Omental fat pad (tissue), 4 donors: ENCODE results near the gene SNIP1. TPM values are rescaled to one million over a fixed set of nuclear protein-coding genes. Genes with fewer than 3 reads are reported as not detected.

Experiments used
- ATAC-seq: fragments of 150-250 bp; one replicate; pipeline ENCODE4 v1.9.1; 2016; ENCODE audit warnings: mild to moderate bottlenecking, moderate library complexity; ENCODE audit not compliant: low FRiP score
- DNase-seq: peaks from one replicate; pipeline ENCODE4 v3.0.0-alpha.2; 2019; ENCODE audit warnings: low spot score
- small RNA-seq: library from RNA; depleted of rRNA; stranded (forward); fragments of <200 nt; gene quantifications from one replicate; pipeline ENCODE3, GENCODE V24; 2016
- total RNA-seq, 4 donors: library from RNA; depleted of rRNA; stranded (reverse); fragments of >200 nt; gene quantifications; one replicate each; pipeline ENCODE4 v1.1.0, GENCODE V29; 2016
- TF ChIP-seq, protein P1 (sequence below), 3 donors: fragments of 450-650 bp; IDR thresholded peaks; one replicate each; pipeline ENCODE4 v1.5.1; 2016 to 2017; ENCODE audit warnings: antibody characterized with exemption in 3 of 3, mild to moderate bottlenecking in 3 of 3, moderate library complexity in 2 of 3

SNIP1 gene
- total RNA-seq, 4 donors from 2014 or later = 11.6 to 27.6 (median 15.7) TPM

DNA sequence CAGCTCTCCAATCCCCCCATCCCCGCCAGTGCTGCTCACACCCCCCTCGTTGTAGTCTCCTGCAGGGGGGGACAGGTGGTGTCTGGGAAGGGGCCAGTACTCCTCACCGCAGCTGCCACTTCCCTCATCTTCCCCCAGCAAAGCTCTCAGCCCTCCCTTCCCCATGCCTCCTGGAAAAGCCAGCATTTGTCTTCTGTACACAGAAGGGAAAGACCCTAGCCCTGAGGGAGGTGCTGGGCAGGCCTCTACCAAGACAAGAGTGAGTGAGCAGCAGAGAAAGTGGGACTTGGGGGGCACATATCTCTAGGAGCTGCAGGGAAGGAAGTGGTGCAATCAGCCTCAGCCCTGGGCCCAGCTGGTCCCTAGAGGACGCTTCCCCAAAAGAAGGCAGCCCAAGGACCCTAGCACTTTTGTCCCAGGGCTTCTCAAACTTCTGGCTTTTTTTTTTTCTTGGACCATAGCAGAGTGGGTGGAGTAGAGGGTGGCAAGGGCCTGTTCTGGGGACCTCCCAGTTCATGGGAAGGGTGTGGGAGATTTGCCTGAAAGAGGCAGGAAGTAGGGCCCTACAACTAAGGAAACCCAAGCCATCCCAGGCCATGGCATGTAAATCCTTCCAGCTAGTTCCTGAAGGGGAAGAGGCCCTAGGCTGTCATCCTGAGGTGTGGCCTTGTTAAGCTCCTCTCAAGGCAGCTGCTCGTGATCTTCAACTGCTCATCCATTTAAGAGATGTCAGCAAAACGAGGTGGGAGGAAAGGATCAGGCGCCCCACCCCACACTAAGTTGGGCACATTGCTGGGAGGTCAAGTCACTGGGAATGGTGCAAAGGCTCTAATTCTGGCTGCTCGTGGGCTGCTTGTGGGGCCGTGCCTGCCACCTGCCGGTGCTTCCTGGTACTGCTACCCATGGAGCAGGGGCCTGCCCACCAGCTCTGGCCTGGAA lies 67.1 kb downstream of the SNIP1 start:
- peak; percentile 68 for ATAC-seq
- TF ChIP-seq, protein P1, sequence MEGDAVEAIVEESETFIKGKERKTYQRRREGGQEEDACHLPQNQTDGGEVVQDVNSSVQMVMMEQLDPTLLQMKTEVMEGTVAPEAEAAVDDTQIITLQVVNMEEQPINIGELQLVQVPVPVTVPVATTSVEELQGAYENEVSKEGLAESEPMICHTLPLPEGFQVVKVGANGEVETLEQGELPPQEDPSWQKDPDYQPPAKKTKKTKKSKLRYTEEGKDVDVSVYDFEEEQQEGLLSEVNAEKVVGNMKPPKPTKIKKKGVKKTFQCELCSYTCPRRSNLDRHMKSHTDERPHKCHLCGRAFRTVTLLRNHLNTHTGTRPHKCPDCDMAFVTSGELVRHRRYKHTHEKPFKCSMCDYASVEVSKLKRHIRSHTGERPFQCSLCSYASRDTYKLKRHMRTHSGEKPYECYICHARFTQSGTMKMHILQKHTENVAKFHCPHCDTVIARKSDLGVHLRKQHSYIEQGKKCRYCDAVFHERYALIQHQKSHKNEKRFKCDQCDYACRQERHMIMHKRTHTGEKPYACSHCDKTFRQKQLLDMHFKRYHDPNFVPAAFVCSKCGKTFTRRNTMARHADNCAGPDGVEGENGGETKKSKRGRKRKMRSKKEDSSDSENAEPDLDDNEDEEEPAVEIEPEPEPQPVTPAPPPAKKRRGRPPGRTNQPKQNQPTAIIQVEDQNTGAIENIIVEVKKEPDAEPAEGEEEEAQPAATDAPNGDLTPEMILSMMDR (IDR thresholded peaks at IDR 0.05) = peak in 2 of 3 donors; percentile 92 to 96
- peak; percentile 93 for DNase-seq

DNA sequence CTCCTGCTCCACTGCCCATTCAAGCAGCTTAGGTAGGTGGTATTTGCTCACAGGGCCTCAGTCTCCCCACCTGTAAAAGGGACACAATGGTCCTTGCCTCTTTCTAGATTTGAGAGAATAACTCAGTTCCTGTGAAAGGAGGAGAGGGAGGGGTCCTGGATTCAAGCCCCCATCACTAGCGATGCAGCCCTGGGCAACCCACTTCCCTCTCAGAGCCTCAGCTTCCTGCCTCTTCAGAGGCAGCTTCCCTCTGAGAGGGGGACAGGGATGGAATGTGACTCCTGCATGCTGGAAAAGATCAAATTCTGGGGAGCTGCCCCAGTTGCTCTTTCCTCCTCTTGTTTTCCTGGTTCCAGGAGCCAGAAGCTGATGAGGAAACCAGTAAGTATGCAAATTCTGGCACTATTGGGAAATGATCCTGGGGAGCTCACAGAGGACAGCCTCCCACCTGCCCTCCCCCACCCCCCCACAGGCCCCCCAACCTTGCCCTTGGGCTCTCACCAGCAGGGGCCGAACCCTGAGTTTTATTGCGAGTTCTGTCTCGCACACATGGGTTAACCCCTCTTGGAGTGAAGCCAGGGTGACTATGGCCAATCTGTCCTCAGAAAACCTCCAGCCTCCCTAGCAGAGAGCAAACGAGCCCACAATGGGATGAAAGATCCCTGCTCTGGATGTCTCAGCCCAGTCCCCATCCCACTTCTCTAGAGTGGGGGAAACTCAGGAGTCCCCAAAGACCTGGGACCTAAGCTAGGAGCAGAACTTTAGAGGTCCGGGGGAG lies 68.0 kb downstream of the SNIP1 start:
- ATAC-seq (peak; percentile 25), DNase-seq (no peak)
- TF ChIP-seq, protein P1 (IDR thresholded peaks at IDR 0.05) = no peak

Small RNA genes lying within 50 kb of the gene (small RNA-seq; reads per million reads assigned to genes)
- not detected for gene AL034379.1
- gene MIR5581 = not detected

Other genes with a start within 250 kb of the SNIP1 start
- 100 to 1,000 TPM in 1 of 4 donors, 10 to 100 TPM in 2, 1 to 10 TPM in 1; 9.9 to 137 (median 30.4) TPM for gene ZC3H12A, start 79.7 kb downstream of the SNIP1 start, total RNA-seq
- gene MEAF6, start 39.5 kb downstream of the SNIP1 start, total RNA-seq = 10 to 100 TPM; 56.2 to 87.2 (median 61.5) TPM
- 1 to 10 TPM; 4.9 to 7.6 (median 6.5) TPM for gene DNALI1, start 2.6 kb upstream of the SNIP1 start, total RNA-seq
- 100 to 1,000 TPM in 1 of 4 donors, 10 to 100 TPM in 3; 39.6 to 142 (median 48.1) TPM for gene GNL2, start 41.6 kb upstream of the SNIP1 start, total RNA-seq
- 10 to 100 TPM in 3 of 4 donors, 1 to 10 TPM in 1; 1.7 to 47.3 (median 13.5) TPM for gene RSPO1, start 80.6 kb upstream of the SNIP1 start, total RNA-seq
- 1 to 10 TPM in 1 of 4 donors, under 1 TPM in 2, not detected in 1; 0.28 to 1.7 (median 0.63) TPM for gene CDCA8, start 138.2 kb upstream of the SNIP1 start, total RNA-seq
- under 1 TPM in 1 of 4 donors, not detected in 3; 0.12 TPM for gene EPHA10, start 210.8 kb upstream of the SNIP1 start, total RNA-seq
- 1 to 10 TPM in 2 of 4 donors, under 1 TPM in 2; 0.79 to 1.4 (median 1.1) TPM for gene MANEAL, start 239.6 kb upstream of the SNIP1 start, total RNA-seq